LNCaP clone FGC (cell line): Measurements from ENCODE around the gene AFF2.

Experiments used
- DNase-seq: peaks from one replicate; pipeline ENCODE4 v3.0.0-alpha.2; 2011; ENCODE audit warnings: low read depth
- H3K4me3 ChIP-seq: 2 replicates; pipeline ENCODE4 v1.5.1; 2011; ENCODE audit warnings: mild to moderate bottlenecking, low read depth, low read length, control low read depth
- CTCF ChIP-seq: IDR thresholded peaks from 2 replicates; pipeline ENCODE4 v1.5.1; 2012; ENCODE audit warnings: mild to moderate bottlenecking; ENCODE audit not compliant: control insufficient read depth, insufficient read depth; ENCODE audit errors: extremely low read depth

Gene AFF2

GRCh38 chrX:149037281-149037870 lies 537.0 kb downstream of the AFF2 start:
- TF ChIP-seq CTCF, result no peak
- DNase-seq, result no peak
- no peak overlapping the region for H3K4me3 ChIP-seq

- no peak overlapping the region for H3K4me3 ChIP-seq
- no peak for DNase-seq
- no peak for TF ChIP-seq CTCF
Observed at GRCh38 chrX:149039057-149039456, 538.6 kb downstream of the AFF2 start.

GRCh38 chrX:149040873-149041535 lies 540.6 kb downstream of the AFF2 start:
- no peak for TF ChIP-seq CTCF
- no peak for DNase-seq
- H3K4me3 ChIP-seq, result no peak overlapping the region

- no peak for DNase-seq
- TF ChIP-seq CTCF, result no peak
- no peak overlapping the region for H3K4me3 ChIP-seq
Observed at GRCh38 chrX:149043401-149043800, 543.0 kb downstream of the AFF2 start.

GRCh38 chrX:149044471-149044870 lies 544.1 kb downstream of the AFF2 start:
- H3K4me3 ChIP-seq, result no peak overlapping the region
- no peak for TF ChIP-seq CTCF
- no peak for DNase-seq

GRCh38 chrX:149045645-149046210 lies 545.3 kb downstream of the AFF2 start:
- DNase-seq, result no peak
- no peak overlapping the region for H3K4me3 ChIP-seq
- no peak for TF ChIP-seq CTCF
